Lower leg skin (tissue), 3 donors: Measurements from ENCODE around the gene SLC6A12.

ENCODE experiments used
- POLR2A ChIP-seq, 2 donors: fragments of 450-650 bp; IDR thresholded peaks; one replicate each; pipeline ENCODE4 v1.6.1; 2016 to 2017; ENCODE audit warnings: antibody characterized with exemption in 2 of 2, mild to moderate bottlenecking in 1 of 2, moderate library complexity in 1 of 2
- TF ChIP-seq, protein P1 (sequence below), 3 donors: fragments of 450-650 bp; IDR thresholded peaks; one replicate each; pipeline ENCODE4 v1.5.1; 2016; ENCODE audit warnings: antibody characterized with exemption in 3 of 3, mild to moderate bottlenecking in 3 of 3, moderate library complexity in 2 of 3

DNA sequence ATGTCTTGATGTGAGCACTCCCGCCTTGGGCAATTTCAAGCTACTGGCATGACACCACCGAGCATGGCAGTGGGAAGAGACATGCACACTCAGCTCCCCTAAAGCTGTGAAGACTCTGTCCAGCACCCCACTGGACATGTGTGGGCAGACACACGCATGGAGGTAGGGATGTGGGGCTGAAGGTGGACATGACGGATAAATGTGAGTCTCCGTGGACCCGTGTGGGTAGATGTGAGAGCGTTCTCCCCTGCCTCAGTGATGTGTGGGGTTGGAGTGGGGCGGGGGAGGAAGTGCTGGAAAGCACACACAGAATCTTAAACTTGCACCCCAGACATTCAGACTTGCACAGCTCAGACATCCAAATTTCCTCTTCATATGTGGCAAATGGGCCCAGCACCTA, 12.6 kb downstream of the SLC6A12 start:
- TF ChIP-seq, protein P1, sequence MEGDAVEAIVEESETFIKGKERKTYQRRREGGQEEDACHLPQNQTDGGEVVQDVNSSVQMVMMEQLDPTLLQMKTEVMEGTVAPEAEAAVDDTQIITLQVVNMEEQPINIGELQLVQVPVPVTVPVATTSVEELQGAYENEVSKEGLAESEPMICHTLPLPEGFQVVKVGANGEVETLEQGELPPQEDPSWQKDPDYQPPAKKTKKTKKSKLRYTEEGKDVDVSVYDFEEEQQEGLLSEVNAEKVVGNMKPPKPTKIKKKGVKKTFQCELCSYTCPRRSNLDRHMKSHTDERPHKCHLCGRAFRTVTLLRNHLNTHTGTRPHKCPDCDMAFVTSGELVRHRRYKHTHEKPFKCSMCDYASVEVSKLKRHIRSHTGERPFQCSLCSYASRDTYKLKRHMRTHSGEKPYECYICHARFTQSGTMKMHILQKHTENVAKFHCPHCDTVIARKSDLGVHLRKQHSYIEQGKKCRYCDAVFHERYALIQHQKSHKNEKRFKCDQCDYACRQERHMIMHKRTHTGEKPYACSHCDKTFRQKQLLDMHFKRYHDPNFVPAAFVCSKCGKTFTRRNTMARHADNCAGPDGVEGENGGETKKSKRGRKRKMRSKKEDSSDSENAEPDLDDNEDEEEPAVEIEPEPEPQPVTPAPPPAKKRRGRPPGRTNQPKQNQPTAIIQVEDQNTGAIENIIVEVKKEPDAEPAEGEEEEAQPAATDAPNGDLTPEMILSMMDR (IDR thresholded peaks at IDR 0.05) = no peak
- no peak for TF ChIP-seq POLR2A (IDR thresholded peaks at IDR 0.05)
